Type B pancreatic cell (in vitro differentiated cells): ENCODE measurements around the gene PFKP. TPM values are rescaled to one million over a fixed set of nuclear protein-coding genes. Genes with fewer than 3 reads are reported as not detected.

ENCODE experiments used
- DNase-seq: peaks from one replicate; pipeline ENCODE4 v3.0.0; 2021; ENCODE audit warnings: mixed read lengths; ENCODE audit not compliant: unreplicated experiment; ENCODE audit errors: extremely low spot score
- H3K27ac Mint-ChIP-seq: 2 replicates; pipeline ENCODE4 v1.8.0; 2021; ENCODE audit warnings: mild to moderate bottlenecking, mixed read lengths
- H3K27me3 Mint-ChIP-seq: 2 replicates; pipeline ENCODE4 v1.8.0; 2021; ENCODE audit warnings: mixed read lengths
- H3K36me3 Mint-ChIP-seq: 2 replicates; pipeline ENCODE4 v1.8.0; 2021; ENCODE audit warnings: mixed read lengths
- H3K4me1 Mint-ChIP-seq: one replicate; pipeline ENCODE4 v1.8.0; 2021; ENCODE audit warnings: mixed read lengths; ENCODE audit not compliant: unreplicated experiment
- H3K4me3 Mint-ChIP-seq: 2 replicates; pipeline ENCODE4 v1.8.0; 2021; ENCODE audit warnings: mild to moderate bottlenecking, mixed read lengths
- H3K9me3 Mint-ChIP-seq: 2 replicates; pipeline ENCODE4 v1.8.0; 2021; ENCODE audit warnings: mixed read lengths
- CTCF ChIP-seq: fragments of 200-600 bp; sonication (generic); conservative IDR thresholded peaks from 2 replicates; pipeline ENCODE4 v1.5.0; 2021; ENCODE audit warnings: antibody characterized with exemption, mild to moderate bottlenecking
- total RNA-seq: library from RNA; stranded (reverse); gene quantifications from 2 replicates; pipeline ENCODE4 v1.2.1, GENCODE V29; 2021; ENCODE audit warnings: low replicate concordance

Gene PFKP
- total RNA-seq, 1 donor from 2014 or later = 48.8 TPM

GRCh38 chr10:3042589-3042988 lies 24.8 kb upstream of the PFKP start:
- DNase-seq = no peak
- H3K9me3 Mint-ChIP-seq = no peaks in the 10 kb centered on the region
- H3K27me3 Mint-ChIP-seq = peaks cover 10% of the 10 kb centered on the region
- no peak overlapping the region for H3K4me3 Mint-ChIP-seq
- H3K27ac Mint-ChIP-seq = no peak overlapping the region
- no peaks in the 10 kb centered on the region for H3K36me3 Mint-ChIP-seq
- H3K4me1 Mint-ChIP-seq = peaks cover 13% of the 10 kb centered on the region
- no peak for TF ChIP-seq CTCF

DNA sequence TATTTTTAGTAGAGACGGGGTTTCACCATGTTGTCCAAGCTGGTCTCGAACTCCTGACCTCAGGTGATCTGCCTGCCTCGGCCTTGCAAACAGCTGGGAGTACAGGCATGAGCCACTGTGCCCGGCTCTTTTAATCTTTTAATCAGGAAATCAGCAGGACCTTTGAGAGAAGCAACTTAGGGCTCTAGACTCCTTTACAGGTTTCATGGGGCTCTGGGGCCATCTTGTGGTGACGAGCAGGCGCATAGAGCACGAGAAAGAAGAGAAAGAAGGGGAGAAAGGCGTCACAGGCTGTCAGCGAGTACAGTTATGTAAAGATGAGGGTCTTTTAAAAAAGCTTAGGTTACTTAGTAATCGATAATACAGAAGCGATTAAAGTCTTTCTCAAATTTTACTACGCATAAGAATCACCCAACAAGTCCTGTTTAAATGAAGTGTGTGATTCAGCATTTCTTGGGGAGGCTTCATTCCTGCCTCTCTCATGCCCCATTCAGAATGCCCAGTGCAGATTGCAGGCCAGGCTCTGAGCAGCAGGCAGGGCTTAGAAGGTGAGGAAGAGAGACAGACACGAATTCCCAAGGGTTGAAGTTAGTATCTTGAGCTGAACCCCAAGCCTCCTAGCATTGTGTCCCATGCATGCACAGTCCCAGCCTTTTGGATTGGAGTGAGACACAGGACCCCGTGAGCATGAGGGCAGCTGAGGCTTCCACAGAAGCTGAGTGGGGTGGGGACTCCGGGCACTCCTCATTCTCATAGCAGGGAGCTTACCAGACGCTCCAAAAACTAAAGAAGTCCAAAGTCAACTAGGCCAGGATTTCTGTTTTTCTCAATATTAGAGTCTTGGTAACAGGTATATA lies 23.6 kb upstream of the PFKP start:
- Mint-ChIP-seq H3K4me1 (peaks cover 13% of the 10 kb centered on the region), H3K9me3 (no peaks in the 10 kb centered on the region), H3K36me3 (no peaks in the 10 kb centered on the region), H3K27ac (peak overlapping the region; percentile 3), H3K4me3 (no peak overlapping the region), H3K27me3 (peaks cover 10% of the 10 kb centered on the region)
- TF ChIP-seq CTCF = peak; percentile 88
- no peak for DNase-seq

- Mint-ChIP-seq H3K4me3 (no peak overlapping the region), H3K36me3 (no peaks in the 10 kb centered on the region), H3K4me1 (peaks cover 13% of the 10 kb centered on the region), H3K9me3 (no peaks in the 10 kb centered on the region), H3K27me3 (peaks cover 7% of the 10 kb centered on the region), H3K27ac (no peak overlapping the region)
- no peak for DNase-seq
- TF ChIP-seq CTCF = peak; percentile 61
Measured at GRCh38 chr10:3045471-3046209, 21.7 kb upstream of the PFKP start.

- Mint-ChIP-seq H3K4me1 (peaks cover 13% of the 10 kb centered on the region), H3K27ac (no peak overlapping the region), H3K4me3 (no peak overlapping the region)
Measured at GRCh38 chr10:3046210-3046779, 21.1 kb upstream of the PFKP start.

More at GRCh38 chr10:3046210-3046779, 21.1 kb upstream of the PFKP start:
- Mint-ChIP-seq H3K36me3 (no peaks in the 10 kb centered on the region), H3K27me3 (peaks cover 7% of the 10 kb centered on the region), H3K9me3 (no peaks in the 10 kb centered on the region)
- TF ChIP-seq CTCF = no peak
- no peak for DNase-seq
